Activated CD4-positive, alpha-beta T cell treated with anti-CD3 and anti-CD28 coated beads, Interleukin-2, Interleukin-4, amounts not matched to agents 100 ng/mL and 50 ng/mL, durations not matched to agents 16 hours and 8 hours (primary cell): Measurements from ENCODE around the gene SLC25A17.
"Not testable (repeated sequence)": the region's sequence is repeated elsewhere in the genome, so short reads cannot be mapped to it uniquely, and the experiment has no call there.

Source experiments
- DNase-seq: peaks from one replicate; pipeline ENCODE4 v3.0.0-alpha.2; 2020; ENCODE audit warnings: low spot score

The SLC25A17 gene

DNA sequence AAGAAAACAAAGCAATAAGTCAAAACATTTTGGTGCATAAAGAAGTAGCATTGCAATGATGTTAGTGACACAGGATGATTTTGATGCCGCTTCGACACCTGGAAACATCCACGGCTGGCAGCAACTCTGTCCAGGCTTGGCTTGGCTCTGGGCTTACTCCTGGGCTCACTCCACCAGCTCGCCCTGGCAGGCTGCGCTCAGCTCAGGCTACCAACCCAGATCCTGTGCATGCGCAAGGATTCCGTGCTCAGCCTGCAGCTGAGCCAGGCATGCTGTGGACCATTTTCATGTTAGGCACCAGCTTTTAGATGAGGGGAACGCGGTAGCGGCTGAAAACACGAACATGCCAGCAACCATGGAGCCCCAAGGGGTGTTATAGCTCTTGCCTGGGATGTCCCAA is 66.0 kb downstream of the SLC25A17 start:
- DNase-seq, result no peak

DNA sequence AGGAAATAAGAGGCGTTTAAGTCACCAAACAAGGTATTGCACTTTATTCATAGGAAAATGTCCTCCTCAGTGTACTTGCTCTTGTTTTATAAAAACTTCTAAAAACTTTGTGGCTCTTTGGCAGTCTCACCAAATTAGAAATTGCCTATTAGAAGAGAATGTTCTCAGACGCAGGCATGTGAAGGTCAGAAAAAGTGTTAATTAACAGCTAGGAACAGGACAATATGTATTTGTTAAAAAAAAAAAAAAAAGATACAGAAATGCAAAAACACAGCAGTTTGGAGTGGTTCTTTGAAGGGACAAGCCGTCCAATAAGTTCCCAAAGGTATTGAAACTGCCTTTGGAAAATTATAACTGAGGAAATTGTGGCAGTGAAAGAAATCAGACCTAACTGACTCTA is 67.9 kb downstream of the SLC25A17 start:
- no peak for DNase-seq

DNA sequence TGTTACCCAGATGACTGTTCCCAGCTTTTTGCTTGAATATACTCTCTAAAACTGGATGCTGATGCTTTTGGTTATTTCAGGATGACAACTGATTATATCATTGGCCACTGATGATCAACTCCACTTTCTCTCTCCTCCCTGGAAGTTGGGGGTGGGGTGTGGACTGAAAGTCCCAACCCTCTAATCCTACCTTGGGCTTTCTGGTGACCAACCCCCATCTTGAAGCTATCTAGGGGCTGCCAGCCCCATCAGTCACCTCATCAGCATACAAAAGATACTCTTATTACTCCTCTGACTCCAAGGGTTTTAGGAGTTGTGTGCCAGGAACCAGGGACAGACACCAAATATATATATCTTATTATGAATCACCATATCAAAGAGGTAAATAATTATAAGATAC is 69.3 kb downstream of the SLC25A17 start:
- DNase-seq, result no peak

DNA sequence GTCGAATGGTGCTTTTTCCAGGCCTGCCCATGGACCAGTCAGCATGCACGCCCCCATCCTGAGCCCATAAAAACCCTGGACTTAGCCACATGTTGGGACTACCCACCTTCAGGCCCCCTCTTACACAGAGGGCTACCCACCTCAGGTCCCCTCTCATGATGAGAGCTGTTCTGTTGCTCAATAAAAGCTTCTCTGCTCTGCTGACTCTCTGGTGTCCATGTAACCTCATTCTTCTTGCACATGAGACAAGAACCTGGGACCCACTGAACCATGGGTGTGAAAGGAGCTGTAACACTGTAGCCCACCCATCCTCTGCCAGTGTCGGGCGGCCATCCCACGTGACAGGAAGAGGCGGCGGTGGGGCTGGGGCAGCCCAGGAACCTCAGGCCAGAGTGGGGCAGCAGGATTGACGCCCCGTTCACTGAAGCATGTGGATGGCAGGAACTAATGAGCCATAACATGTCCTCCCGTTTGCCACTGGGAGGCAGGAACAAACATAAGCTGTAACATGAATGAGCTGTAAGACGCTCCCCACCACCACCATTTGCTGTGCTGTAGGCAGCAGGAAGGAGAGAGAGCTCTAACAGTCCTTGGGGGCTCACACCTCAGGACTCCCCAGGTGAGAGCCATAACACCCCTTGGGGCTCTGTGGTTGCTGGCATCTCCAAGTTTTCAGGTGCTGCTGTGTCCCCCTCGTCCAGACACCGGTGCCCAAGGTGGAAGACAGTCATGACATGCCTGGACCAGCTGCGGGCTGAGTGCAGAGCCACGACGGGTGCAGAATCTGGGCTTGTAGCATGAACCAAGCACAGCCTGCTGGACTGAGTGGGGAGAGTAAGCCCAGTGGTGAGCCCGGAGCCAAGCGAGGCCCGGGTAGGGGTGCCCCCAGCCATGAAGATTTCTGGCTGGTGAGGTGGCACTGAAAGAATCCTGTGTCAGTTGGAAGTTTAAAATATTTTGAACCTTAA is 70.5 kb downstream of the SLC25A17 start:
- DNase-seq, result no peak

DNA sequence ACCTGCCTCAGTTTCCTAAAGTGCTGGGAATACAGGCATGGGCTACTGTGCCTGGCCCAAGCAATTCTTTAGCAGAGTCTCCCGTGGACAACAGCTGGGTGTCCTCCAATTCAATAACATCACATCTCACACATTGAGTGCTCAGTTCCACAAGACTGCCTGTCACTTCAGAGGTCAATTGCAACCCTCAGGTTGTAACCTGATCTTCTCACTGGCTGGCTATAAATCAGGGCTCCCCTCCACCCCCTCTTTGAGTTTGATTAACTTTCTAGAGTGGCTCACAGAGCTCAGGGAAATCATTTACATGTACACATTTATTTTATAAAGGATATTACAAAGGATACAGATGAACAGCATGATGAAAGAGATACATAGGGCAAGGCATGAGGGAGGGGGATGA is 71.8 kb downstream of the SLC25A17 start:
- no peak for DNase-seq

DNA sequence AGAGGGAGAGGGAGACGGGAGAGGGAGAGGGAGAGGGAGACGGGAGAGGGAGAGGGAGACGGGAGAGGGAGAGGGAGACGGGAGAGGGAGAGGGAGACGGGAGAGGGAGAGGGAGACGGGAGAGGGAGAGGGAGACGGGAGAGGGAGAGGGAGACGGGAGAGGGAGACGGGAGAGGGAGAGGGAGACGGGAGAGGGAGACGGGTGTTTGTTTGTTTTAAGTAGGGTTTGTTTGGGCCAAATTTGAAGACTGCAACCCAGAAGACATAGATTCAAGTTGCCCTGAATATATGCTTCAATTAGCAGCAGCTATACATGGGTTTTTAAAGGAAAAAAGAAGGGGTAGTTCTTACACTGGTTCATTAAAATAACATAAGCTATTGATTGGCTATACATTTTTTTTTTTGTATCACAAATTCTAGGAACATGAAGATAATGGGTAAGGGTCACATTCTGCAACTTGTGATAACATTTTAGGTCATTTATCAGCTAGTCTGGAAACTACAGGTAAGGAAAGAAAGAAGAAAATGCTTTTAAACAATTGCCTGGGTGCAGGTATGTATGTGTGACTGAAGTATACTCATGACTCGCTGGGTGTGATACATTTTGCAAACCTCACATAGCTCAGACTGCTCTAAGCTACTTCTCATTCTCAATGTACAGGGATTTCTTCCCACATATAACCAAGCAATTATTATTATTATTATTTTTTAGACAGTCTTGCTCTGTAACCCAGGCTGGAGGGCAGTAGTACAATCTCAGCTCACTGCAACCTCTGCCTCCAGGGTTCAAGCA is 72.5 kb downstream of the SLC25A17 start:
- DNase-seq, result no peak

DNA sequence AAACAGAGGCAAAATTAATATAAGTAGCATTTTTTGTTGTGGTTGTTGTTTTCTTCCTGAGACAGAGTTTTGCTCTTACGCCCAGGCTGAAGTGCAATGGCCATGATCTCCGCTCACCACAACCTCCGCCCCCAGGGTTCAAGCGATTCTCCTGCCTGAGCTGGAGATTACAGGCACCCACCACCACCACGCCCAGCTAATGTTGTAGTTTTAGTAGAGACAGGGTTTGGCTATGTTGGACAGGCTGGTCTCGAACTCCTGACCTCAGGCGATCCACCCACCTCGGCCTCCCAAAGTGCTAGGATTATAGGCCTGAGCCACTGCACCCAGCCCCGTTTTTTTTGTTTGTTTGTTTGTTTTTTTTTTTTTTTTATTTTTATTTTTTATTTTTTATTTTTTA is 75.4 kb downstream of the SLC25A17 start:
- no peak for DNase-seq

DNA sequence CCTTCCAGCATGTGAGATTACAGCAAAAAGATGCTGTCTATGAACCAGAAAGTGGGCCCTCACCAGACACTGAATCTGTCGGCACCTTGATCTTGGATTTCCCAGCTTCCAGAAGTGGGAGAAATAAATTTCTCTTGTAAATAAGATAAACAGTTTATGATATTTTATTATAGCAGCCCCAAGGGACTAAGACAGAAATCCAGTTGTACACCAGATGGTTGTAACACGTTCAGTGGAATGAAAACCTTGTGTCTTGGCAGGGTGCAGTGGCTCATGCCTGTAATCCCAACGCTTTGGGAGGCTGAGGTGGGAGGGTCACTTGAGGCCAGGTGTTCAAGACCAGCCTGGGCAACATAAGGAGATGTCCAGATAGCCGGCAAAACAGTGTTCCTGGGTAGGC is 78.0 kb downstream of the SLC25A17 start:
- no peak for DNase-seq

DNA sequence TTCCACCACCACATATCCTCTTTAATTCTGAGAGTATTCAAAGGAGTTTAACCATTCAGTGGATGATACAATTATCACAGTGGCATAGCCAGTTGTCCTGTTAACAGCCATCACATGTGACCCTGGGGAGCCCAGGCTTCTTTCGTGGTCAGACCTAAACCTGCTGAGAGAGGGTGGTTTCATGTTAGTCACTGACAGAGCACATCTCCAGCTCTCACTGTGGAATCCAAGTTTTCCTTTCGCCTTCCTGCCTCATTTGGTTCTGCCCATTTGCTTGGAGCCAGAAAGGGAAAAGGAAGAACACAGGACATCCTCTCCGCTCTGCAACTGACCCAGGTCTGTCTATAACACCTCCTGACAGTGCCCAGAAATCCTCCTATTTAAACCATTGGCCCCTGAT is 79.4 kb downstream of the SLC25A17 start:
- no peak for DNase-seq

DNA sequence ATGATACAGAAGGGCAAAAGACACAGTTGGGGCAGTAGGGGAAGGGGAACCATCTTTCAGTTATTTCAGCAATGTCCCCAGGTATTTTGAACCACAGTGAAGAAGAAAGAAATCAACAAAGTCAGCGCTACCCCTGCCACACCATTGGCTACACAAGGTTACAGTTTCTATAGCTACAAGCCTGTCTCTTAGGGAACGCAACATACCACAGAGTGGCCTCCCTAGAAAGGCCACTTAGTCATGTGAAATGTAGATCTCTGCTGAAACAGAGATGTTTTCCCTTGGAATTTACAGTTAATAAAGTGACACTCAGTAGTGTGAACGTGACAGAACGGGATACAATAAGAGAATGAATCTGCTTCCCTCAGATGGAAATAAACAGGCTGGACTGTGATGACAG is 85.2 kb downstream of the SLC25A17 start:
- no peak for DNase-seq

DNA sequence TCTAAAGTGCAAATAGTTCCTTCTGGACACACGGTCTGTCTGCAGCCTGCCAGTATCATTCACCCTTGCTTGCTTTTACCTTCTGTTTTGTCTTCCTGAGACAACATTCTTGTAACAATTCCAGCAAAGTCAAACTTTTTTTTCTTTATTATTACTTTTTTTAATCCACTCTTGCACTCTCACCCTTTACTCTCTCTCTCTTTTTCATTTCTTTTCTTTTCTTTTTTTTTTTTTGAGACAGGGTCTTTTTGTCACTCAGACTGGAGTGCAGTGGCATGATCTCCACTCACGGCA is 86.2 kb downstream of the SLC25A17 start:
- DNase-seq, result no peak

DNA sequence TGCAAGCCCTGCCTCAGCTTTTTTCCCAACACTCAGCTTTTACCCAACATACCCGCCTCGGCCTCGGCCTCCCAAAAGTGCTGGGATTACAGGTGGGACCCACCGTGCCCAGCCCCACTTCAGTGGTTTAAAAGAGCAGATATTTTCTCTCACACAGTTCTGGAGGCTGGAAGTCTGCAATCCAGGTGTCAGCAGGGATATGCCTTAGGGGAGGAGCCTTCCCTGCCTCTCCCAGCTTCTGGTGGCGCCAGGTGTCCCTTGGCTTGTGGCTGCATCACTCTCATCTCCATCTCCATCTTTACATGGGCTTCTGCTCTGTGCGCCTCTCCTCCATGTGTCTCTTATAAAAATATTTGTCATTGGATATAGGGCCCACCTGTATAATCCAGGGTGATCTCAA is 89.9 kb downstream of the SLC25A17 start:
- no peak for DNase-seq

DNA sequence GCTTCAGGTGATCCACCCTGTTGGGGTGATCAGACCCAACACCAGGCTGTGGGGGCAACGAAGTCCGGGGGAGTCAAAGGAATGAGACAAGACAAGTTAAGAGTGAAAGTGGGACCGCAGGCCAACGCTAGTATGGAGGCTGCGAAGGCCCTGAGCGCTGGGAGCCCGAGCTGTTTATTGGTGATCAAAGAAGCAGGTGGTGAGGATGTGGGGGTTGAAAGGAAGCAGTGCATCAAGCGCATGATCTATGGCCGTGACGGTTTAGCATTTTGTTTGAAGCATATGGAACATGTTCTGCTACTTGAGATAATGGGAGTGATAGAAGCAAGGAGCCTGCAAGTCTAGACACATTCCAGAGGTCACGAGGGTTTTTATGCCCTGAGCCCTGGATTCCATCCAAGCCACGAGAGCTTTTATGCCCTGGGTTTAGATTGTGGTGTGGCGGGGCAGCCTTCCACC is 90.4 kb downstream of the SLC25A17 start:
- DNase-seq, result peak; percentile 32

DNA sequence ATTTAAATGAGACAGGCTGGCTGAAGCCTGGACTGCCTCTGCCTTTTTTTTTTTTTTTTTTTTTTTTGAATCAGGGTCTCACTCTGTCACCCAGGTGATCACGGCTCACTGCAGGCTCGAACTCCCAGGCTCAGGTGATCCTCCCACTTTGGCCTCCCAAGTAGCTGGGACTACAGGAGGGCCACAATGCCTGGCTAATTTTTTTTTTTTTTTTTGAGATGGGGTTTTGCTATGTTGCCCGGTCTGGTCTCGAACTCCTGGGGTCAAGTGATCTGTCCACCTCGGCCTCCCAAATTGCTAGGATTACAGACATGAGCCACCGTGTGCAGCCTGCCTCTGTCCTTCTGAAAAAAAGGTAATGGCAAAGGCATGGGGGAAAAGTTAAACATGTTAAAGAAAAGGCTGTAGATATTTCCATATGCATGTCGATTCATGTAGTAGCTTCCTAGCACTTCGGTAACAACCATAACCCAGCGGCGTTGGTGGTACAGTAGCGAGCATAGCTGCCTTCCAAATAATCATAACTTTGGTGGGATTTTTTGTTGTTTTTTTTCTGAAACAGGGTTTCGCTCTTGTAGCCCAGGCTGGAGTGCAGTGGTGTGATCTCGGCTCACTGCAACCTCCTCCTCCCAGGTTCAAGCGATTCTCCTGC is 91.1 kb downstream of the SLC25A17 start:
- no peak for DNase-seq

DNA sequence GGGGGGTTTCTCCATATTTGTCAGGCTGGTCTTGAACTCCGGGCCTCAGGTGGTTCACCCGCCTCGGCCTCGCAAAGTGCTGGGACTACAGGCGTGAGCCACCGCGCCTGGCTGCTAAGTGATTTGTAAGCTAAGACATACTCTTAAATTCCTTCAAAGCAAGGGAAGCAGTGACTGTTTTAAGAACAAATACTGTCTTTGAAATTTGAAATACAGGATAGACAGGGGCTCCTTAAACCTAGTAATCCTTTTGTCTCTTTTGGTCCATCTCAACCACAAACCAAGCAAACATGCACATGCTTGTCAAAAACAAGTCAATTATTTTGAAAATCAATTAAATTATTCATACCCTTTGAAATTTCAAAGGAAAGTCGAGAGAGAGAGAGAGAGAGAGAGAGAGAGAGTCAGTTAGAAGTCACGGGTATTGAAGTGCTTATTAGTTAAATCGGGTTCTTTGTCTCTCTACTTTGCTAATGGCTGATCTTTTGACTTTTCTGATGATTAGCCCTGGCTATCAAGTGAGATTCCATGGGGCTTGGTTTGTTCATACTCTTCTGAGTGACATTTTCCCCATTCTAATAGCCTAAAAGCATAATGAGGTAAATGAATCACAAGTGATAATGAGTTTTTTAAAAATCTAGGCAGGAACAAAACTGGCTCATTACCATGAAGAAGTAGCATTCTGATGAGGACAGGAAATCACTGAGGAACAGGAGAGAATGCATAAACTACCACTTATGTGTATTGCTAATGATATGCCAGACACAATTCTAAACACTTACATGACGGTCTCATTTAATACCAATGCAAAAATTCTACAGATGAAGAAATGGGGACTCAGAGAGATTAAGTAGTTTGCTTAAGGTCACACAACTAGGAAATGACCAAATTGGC is 91.8 kb downstream of the SLC25A17 start:
- no peak for DNase-seq

DNA sequence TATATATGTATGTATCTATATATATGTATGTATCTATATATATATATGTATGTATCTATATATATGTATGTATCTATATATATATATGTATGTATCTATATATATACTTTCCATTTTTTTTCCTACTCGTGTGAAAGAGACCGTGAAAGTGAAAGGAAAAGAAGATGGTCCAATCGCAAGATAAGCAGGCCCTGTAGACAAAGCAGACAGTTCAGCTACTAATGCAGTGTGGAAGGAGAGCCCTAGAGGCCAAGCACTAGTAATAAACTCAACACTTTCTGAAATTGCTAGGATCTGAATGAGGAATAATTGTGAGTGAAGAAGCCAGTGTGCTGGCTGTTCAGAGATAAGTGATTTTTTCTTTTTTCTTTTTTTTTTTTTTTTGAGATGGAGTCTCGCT is 92.6 kb downstream of the SLC25A17 start:
- peak; percentile 46 for DNase-seq

DNA sequence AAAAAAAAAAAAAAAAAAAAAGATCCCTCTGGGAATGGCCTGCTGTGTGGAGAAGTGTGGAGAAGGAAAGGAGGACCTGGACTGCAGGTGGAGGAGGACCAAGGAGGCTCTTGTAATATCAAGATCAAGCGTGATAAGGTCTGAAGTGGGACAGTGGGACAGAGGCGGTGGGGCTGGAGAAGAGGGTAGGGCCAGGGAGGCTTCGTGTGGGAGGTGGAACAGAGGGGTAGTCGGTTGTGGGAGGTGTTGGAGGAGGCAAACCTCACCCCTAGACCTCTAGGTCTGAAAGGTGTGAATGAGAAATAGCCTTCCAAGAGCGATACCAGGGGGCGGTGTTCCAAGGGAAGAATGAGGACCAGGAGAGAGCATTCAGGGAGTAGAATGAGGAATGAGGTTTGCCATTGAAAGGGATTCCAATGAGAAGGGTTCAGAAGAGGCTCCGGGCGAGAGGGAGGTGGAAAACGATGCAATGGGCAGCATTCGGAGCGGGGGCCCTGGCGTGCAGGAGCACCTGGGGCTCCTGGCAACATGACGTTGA is 95.7 kb downstream of the SLC25A17 start:
- DNase-seq, result no peak

DNA sequence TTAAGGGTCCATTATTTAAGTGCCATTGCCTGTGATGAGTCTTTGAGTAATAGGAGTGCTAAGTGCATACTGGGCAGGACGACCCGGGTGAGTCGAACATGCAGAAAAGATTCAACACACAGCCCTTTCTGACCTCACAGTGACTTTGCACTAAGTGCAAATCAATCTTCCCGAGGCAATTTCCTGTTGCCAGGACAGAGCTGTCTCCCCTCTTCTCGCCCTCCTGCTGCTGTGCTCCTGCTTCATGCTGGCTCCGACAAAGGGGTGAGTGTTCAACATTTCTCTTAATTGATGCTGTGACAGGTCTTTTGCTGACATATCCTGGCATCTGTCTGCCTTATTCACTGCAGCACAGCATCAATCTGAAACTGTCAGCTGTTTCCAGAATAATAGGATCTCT is 97.9 kb downstream of the SLC25A17 start:
- DNase-seq, result no peak

DNA sequence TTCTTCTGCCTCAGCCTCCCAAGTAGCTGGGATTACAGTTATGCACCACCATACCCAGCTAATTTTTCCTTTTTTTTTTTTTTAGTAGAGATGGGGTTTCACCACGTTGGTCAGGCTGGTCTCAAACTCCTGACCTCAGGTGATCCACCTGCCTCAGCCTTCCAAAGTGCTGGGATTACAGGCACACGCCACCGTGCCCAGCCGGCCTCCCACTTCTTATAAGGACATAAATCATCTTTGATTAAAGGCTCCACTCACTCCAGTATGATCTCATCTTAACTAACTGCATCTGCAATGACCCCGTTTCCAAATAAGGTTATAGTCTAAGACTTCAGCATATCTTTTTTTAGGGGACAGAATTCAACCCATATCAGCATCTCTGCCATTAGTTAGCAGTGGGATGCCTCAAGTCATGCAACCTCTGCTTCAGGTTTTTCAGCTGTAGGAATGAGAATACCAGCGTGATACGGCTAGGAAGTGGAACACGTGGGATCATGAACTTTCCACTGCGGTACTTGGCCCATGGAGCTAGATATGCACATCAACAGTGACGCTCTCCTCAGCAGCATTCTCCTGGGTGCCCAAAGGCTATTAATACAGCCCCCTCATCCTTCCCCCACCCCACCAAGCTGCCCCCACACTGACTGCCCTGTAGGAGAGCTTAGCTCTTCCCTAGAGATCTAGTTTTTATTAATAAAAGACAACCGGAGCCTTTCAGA is 98.4 kb downstream of the SLC25A17 start:
- DNase-seq, result no peak

DNA sequence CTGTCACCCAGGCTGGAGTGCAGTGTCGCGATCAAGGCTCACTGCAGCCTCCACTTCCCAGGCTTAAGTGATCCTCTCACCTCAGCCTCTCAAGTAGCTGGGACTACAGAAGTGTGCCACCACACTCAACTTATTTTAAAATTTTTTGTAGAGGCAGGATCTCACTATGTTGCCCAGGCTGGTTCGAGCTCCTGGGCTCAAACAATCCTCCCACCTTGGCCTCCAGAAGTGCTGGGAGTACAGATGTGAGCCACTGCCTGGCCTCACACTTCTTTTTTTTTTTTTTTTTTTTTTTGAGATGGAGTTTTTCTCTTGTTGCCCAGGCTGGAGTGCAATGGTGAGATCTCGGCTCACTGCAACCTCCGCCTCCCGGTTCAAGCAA is 99.0 kb downstream of the SLC25A17 start:
- not testable (repeated sequence) for DNase-seq
